HG02678 (cell line): ENCODE data around the gene SLC12A4.
"Not testable (repeated sequence)": the region's sequence is repeated elsewhere in the genome, so short reads cannot be mapped to it uniquely, and the experiment has no call there.

ENCODE experiments used
- ATAC-seq: cut with Tn5 transposase; IDR thresholded peaks from one replicate; pipeline ENCODE4 v1.9.1; 2021; ENCODE audit warnings: mild to moderate bottlenecking, moderate library complexity; ENCODE audit not compliant: unreplicated experiment

The SLC12A4 gene

DNA sequence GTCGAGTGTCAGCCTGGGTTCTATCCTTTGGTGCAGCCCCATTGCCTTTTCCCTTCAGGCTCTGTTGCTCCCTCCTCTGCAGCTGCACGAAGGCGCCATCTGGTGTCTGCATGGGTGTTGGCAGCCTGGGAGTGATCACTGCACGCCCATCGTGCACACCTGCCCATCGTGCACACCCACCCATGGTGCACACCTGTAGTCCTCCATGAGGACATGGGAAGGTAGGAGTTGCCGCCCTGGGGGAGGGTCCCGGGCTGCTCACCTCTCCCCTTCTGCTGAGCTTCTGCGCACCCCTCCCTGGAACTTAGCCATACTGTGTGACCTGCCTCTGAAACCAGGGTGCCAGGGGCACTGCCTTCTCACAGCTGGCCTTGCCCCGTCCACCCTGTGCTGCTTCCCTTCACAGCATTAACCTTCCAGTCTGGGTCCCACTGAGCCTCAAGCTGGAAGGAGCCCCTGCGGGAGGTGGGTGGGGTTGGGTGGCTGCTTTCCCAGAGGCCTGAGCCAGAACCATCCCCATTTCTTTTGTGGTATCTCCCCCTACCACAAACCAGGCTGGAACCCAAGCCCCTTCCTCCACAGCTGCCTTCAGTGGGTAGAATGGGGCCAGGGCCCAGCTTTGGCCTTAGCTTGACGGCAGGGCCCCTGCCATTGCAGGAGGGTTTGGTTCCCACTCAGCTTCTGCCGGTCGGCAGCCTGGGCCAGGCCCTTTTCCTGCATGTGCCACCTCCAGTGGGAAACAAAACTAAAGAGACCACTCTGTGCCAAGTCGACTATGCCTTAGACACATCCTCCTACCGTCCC lies 39.7 kb downstream of the SLC12A4 start:
- ATAC-seq, result peak; percentile 52

DNA sequence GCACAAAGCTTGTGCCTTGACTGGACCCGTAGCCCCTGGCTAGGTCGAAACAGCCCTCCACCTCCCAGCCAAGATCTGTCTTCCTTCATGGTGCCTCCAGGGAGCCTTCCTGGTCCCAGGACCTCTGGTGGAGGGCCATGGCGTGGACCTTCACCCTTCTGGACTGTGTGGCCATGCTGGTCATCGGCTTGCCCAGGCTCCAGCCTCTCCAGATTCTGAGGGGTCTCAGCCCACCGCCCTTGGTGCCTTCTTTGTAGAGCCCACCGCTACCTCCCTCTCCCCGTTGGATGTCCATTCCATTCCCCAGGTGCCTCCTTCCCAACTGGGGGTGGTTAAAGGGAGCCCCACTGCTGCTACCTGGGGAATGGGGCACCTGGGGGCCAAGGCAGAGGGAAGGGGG lies 40.3 kb downstream of the SLC12A4 start:
- no peak for ATAC-seq

DNA sequence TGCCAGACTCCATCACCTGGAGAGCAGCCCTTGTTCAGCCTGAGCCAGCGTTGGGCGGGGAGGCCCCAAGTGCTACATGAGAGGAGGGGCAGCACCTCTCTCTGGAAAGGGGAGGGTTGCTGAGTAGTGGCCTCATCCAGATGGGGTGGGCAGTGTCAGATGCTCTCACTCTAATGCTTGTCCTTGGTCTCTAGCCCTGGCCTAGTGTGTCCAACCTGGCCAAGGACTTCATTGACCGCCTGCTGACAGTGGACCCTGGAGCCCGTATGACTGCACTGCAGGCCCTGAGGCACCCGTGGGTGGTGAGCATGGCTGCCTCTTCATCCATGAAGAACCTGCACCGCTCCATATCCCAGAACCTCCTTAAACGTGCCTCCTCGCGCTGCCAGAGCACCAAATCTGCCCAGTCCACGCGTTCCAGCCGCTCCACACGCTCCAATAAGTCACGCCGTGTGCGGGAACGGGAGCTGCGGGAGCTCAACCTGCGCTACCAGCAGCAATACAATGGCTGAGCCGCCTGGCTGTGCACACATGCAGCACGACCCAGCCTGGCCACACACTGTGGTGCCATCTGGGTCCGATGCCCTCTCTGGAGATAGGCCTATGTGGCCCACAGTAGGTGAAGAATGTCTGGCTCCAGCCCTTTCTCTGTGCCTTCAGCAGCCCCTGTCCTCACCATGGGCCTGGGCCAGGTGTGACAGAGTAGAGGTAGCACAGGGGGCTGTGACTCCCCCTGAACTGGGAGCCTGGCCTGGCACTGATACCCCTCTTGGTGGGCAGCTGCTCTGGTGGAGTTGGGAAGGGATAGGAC lies 41.1 kb downstream of the SLC12A4 start:
- no peak for ATAC-seq

DNA sequence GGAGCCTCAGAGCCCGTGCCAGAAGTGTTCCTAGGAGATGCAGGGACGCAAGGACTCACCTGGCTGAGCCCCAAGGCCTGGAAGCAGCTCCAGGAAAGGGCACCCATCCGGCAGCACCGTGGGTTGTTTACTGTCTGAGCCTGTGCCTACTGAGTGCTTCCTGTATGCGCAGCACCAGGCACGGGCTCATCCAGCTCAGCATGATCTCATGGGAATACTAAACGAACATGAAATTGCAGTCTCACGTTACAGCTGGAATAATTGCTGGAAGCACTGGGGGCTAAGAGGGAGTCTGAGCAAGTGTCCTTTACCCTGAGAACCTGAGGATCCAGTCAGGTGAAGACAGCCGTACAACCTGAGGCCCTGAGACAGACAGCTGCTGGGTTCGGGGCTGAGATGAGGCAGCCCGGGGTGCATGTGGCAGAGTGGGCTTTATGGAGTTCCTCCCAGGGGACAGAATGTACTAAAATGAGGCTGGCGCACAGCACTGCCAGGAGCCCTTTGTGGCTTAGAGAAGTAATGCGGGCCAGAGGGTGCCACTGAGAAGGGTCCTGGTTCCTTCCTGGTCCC lies 42.2 kb downstream of the SLC12A4 start:
- ATAC-seq, result no peak

DNA sequence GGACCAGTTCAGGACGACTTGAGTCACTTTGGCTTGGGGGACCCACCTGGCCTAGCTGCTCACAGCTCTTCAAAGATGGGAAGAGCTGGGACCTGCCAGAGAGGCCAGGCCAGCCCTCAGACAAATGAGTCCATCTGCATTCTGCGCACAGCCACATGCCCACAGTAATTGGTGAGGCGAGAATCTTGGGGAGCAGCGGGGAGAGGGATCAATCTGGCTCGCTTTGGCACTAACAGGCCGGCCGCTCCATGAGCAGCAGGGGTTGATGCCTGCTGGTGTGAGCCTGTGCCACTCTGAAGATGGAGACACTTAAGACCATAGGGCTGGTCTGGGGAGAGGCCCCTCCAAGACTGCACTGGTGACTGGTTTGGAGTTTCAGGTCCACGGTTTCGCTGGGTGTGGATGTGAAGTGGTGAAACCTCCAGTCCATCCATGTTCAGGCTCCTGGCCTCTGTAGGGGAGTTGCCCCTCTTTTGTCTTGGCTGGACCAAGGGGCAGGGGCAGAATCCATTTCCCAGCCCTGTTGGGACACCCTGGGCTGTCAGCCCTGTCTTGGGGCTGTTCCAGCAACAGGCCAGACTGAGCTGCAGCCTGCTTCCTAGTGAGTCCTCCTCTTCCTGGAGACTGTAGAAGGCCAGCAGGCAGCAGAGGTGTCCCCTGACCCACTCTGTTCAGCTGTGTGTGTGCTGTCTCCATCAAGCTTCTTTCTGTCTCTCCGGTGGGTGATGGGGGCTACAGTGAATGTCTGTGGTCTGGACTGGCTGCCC lies 44.1 kb downstream of the SLC12A4 start:
- no peak for ATAC-seq

DNA sequence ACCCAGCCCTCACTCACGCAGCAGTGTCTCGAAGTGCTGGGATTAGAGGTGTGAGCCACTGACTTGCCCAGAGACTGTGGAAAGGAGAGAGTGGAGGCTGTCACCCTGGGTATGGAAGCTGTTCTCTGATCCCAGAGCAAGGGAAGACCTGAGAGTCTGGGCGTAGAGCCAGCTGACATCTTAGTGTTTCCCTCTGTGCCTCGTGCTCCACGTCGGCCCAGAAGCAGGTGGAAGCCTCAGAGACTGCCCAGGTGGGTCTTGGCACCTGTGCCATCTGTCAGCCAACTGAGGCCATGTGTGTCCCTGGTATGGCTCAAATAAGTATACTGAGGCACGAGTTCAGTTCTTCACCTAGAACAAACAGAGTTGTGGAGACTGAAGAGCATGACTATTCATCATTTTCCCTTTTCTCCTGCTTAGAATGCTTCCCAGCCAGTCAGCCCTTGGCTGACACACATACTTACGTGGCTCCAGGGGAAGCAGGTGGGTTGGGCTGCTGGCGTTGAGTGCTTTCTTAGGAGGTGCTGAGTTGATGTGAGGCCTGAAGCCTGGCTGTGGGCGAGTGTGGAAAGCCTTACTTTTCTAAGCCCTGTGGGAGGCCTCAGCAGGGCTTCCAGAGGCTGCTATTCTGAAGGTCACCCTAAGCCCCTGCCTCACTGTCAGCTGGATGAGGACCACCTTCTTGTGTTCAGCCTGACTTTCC lies 44.9 kb downstream of the SLC12A4 start:
- no peak for ATAC-seq

DNA sequence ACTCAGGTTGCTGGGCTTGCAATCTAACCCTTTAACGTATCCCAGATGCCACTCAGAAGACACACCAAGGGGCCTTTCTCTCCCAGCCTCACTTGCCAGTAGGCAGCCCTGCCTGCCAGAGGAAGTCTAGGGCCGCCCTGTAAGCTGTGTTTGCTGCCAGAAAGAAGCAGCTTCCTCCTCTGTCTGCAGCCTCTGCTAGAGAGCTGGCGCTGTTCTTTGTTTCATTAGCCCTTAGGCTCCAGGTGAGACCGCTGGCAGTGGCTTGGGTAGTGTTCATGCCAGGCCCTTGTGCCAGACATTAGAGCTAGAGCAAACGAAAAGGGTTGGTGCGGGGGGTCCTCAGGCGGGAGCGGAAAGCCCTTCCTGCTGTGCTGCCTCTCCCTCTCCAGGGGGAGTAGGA lies 45.7 kb downstream of the SLC12A4 start:
- ATAC-seq, result no peak

DNA sequence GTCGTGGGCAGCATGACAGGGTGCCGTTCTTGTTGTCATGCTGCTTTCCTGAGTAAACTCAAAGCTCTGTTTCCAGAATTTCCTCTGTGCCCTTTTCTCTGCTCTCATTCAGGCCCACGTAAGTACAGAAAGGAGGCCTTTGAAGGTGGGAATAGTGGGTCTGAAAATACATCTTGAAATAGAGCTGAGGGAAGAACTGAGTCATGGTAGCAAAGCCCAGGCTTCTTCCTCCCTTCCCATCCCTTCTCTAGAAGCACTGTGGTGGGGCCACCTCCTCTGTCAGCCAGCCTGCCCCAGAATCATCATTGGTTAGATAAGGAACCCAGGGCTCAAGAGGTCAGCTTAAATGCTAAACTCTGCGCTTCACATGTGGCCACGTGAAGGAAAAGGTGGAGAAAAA lies 46.2 kb downstream of the SLC12A4 start:
- ATAC-seq, result no peak

DNA sequence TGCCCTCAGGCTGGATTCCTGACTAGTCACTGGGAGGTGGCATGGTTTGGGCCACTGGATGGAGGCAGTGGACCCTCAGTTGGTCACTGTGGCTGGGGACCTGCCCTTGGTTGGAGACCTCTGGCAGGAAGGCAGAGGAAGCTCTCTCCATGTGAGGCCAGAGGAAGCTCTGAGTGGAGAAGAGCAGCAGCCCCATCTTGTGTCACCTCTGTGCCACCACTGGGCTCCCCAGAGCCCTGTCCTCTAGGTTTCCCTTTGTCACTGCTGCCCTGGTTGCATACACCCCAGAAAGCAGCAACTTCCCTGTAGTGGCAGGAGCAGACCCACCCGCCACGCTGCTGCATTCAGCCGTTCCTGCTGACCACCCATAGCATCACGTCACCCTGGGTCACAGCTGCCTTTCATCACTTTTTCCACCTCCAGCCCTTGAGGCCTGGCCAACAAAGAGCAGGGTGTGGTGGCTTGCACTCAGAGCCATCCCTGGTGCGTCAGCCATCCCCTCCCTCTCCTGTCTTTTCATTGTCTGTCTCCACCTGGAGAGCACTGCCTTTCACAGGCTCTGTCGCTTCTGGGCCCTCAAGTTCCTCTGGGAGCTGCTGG lies 48.7 kb downstream of the SLC12A4 start:
- no peak for ATAC-seq

DNA sequence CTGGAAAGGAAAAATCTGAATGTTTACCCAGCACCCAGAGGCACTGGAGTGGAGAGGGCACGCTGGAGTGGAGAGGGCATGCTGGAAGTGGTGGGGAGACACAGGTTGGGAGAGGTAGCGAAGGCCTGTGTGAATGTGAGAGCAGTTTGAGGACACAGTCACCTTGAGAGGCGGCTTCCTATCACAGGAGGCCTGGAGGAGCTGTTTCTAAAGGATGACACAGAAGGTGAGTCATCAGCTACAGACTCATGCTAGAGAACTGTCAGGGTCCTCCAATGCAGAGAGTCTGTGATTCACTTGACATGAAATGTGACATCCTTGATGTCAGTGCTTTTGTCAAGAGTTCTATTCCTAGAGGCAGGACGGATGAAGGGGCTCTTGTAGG lies 50.6 kb downstream of the SLC12A4 start:
- no peak for ATAC-seq

DNA sequence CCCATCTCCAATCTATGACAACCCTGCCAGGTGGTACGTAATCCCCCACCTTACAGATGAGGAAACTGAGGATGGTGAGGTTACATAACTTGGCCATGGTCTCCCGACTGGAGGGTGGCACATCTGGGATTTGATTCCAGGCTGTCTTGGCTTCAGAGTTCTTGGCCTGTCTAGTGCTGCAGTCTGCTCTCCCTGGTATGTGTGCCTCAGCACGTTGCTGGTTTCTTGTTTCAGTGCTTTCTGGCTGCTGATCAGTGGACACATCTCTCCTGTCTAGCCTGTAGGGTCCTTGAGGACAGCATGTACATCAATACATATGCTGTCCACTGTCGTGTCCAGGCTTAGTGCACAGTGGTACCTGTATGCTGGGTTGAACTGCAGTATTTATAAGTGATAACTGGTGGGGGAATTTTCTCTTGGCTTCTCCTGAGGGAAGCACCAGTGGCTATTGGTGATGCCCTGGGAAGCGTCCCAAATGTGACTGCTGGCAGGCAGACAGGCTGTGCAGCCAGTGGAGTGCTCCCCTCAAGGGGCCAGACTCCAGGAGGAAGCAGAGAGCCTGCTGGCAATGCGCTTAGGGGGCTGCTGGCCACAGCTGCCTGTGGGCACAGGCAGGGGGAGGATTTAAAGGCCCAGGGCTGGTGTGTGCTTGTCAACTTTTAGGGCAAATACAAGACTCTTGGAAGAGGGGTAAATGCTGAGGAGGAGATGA lies 51.1 kb downstream of the SLC12A4 start:
- no peak for ATAC-seq

DNA sequence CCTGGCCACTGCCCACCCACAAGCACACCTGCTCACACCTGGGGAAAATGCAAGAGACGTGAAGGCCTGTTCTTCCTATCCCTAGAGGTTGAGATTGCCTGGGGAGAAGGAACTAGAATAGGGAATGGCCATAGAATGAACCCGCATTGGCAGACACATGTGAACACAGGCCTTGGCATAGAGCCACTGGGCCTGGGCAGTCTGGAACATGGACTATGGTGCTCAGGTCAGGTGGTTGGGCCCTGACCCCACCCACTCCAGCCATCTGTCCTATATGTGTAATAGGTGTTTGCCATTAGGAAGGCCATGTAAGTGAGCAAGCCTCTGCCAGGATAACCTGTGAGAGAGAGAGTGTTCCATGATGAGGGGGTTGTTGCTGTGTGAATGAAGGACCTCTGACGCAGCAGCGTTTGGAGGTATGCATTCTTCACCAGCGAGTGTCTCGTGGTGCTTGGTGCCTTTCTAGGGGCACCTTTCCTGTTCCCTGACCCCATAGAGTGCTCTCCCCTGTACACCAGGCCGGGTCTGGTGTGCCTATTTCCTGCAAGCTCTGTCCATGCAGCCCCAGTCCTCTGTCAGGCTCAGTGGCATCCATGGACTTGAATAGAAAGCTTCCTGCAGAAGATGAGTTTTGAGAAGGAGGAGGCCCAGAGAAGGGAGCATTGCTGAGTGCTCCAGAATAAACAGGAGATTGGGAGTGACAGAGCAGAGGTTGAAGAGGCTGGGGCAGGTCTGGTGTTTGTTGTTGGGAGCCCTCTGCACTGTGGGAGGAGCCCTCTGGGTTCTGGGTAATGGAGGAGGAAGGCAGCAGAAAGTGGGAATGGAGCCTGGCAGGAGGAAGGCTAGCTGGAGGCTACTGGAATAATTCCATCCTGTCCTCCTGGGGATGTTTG lies 52.4 kb downstream of the SLC12A4 start:
- no peak for ATAC-seq

DNA sequence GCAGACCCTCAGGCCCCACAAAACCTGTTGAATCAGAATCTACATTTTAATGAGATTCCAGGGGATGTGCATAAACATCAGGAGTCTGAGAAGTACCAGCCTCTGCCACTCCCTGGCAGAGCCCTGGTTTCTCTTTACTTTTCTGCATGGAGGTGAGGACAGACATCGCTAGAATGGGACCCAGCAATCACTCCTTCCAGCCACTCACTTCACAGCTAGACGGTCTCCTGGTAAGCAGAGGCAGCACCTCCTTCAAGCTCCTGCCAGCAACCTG lies 53.0 kb downstream of the SLC12A4 start:
- not testable (repeated sequence) for ATAC-seq

DNA sequence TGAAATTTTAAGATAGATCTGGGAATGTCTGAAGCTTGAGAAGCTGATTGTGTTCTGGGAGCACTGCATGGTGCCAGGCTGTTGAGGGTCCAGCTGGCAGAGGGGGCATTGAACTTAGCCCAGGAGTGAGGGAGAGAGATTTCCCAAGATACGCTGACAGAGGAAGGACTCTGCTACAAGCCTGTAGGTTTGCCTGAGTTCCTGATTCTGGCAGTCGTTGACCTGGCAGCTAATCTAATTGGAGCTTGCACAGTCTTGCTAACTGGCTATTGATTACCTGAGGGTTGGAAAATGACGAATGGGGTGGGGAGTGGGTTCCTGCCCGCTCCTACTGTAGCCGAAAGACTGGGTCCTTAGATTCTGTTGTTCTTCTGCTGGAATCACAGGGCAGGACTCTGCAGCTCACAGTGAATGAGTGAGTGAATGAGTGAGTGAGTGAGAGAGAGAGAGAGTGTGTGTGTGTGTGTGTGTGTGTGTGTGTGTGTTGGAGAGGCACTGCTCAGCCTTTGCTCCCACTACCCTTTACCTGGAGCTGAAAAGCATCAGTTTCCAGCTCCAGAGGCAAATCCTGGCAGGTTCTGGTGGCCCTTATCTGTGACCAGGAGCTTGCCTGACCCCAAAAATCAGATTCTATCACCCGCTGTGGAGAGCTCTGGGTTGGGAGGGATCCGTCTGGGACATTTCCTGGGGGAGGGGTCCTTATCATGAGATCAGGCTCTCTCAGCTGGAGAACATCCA lies 53.5 kb downstream of the SLC12A4 start:
- ATAC-seq, result no peak

DNA sequence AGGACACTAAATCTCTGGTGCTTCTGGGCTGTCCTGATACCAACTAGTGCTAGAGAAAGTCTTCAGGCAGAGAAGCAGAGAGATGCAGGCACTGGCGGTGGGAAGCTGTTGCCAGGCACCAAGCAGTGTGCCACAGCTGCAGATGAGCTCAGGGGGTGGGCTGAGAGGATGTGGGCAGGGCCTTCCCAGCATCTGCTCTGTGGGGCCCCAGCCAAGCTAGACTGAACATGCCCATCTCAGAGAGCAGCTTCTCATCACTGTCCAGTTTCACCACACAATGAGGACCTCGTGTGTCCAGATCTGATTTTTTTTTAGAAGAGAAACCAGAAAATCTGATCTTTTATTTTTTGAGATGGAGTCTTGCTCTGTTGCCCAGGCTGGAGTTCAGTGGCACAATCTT lies 58.3 kb downstream of the SLC12A4 start:
- ATAC-seq, result no peak

DNA sequence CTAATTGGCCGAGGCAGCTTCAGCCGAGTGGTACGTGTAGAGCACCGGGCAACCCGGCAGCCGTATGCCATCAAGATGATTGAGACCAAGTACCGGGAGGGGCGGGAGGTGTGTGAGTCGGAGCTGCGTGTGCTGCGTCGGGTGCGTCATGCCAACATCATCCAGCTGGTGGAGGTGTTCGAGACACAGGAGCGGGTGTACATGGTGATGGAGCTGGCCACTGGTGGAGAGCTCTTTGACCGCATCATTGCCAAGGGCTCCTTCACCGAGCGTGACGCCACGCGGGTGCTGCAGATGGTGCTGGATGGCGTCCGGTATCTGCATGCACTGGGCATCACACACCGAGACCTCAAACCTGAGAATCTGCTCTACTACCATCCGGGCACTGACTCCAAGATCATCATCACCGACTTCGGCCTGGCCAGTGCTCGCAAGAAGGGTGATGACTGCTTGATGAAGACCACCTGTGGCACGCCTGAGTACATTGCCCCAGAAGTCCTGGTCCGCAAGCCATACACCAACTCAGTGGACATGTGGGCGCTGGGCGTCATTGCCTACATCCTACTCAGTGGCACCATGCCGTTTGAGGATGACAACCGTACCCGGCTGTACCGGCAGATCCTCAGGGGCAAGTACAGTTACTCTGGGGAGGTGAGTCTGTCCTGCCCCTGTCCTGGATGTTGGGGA lies 59.2 kb downstream of the SLC12A4 start:
- no peak for ATAC-seq

DNA sequence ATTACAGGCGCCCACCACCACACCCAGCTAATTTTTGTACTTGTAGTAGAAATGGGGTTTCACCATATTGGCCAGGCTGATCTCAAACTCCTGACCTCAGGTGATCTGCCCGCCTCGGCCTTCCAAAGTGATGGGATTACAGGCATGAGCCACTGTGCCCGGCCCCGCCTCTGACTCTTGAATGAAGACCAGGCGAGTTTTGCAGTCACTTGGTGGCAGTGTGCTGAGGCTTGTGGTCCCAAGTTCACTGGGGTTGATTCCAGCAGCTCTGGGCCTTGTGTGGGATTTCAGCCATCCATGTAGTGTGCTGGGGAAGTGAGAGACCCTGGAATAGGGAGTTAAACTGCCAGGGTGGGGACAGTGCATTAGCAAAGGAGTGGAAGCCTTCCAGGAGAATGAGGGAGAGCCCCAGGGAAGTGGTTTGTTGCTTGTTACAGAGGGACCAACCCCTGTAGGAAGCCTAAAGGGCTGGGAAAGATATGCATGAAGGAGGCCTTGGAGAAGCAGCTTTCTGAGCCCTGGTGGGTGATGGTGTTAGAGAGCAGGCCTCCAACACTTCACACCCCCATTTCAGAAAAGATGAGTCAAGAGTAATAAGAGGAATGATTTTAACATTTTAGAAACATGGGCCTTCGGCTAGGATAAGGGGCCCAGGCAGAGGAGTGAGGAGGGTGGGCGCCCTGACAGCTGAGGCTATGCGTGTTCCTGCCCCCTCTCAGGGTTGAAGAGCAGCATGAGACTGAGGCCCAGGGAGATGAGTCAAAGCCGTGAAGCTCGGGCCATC lies 60.8 kb downstream of the SLC12A4 start:
- ATAC-seq, result no peak
